HG02852 (cell line): ENCODE data around the gene USP32.
"Not testable (repeated sequence)": the region's sequence is repeated elsewhere in the genome, so short reads cannot be mapped to it uniquely, and the experiment has no call there.

Source experiments
- ATAC-seq: cut with Tn5 transposase; IDR thresholded peaks from one replicate; pipeline ENCODE4 v1.9.1; 2021; ENCODE audit warnings: mild to moderate bottlenecking, moderate library complexity; ENCODE audit not compliant: unreplicated experiment

Gene USP32

GRCh38 chr17:60379461-60379860 is 12.5 kb downstream of the USP32 start:
- ATAC-seq, result not testable (repeated sequence)

- ATAC-seq, result not testable (repeated sequence)
Observed at GRCh38 chr17:60378187-60378586, 13.7 kb downstream of the USP32 start.

DNA sequence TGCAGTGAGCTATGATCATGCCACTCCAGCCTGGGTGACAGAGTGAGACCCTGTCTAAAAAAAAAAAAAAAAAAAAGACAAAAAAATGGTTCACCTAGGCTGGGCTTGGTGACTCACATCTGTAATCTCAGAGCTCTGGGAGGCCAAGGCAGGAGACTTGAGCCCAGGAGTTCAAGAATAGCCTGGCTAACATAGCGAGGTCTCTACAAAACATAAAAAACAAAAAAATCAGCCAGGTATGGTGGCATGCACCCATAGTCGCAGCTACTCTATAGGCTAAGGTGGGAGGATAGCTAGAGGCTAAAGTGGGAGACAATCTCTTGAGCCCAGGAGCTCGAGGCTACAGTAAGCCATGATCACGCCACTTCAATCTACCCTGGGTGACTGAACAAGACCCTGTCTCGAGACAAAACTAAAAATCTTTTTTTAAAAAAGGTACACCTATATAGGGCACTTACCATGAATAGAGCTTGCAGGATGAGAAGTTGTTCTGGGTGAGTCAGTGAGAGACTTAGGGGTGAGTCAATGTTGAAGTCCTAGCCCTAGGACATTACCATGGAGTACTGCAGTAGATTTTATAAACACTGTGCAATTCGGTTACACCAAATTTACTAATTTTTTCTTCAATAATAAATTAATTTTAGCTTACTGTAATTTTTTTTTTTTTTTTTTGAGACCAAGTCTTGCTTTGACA is 19.0 kb downstream of the USP32 start:
- ATAC-seq, result no peak

- no peak for ATAC-seq
Observed at GRCh38 chr17:60371818-60372510, 20.0 kb downstream of the USP32 start.

GRCh38 chr17:60371416-60371815 is 20.5 kb downstream of the USP32 start:
- no peak for ATAC-seq

GRCh38 chr17:60369727-60370126 is 22.2 kb downstream of the USP32 start:
- no peak for ATAC-seq

- no peak for ATAC-seq
Observed at GRCh38 chr17:60363700-60364405, 28.1 kb downstream of the USP32 start.

DNA sequence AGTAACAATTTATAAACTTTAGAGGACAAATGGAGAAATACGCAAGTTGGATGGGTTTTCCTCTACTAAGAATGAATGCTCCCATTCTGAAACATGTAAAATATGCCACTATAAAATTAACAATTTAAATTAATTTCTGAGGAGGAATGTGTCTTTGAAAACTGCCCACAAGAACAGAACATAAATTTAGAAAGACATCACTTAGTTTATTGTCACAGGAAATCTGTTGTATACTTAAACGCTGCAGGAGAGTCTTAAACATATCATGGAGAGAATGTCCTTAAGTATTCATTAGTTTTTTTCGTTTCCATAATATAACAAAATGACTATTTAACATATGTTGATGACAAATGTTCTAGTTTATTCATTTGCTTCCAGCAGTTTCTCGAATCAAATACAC is 29.6 kb downstream of the USP32 start:
- ATAC-seq, result no peak

GRCh38 chr17:60361889-60362288 is 30.0 kb downstream of the USP32 start:
- no peak for ATAC-seq

- ATAC-seq, result no peak
Observed at GRCh38 chr17:60359415-60359814, 32.5 kb downstream of the USP32 start.

DNA sequence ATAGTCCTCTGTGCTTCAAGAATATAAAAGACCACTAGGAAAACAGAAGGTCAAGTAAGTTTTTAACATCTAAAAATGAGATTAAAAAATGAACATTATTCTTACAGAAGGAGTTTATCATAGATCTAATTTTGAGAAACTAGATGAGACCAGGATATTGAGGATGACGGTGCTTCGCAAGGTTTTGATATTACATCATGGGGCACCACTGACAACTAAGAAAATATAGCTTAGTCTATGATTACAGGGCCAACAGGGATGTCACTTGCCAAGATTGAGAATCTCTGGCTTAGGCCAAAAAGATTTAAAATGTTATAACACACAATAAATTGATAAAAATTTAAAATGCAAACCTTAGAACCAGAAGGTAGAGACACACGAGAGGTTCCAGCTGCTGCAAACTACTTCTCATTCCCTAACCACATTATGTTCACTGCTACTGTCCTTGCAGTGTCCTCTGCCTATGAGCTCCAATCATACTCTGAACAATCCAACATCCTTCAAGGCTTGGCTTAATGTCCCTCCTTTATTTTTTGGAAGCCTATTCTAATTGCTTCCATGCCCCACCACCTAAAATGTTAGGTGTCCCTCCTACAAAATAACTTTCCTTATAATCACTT is 33.2 kb downstream of the USP32 start:
- ATAC-seq, result no peak

DNA sequence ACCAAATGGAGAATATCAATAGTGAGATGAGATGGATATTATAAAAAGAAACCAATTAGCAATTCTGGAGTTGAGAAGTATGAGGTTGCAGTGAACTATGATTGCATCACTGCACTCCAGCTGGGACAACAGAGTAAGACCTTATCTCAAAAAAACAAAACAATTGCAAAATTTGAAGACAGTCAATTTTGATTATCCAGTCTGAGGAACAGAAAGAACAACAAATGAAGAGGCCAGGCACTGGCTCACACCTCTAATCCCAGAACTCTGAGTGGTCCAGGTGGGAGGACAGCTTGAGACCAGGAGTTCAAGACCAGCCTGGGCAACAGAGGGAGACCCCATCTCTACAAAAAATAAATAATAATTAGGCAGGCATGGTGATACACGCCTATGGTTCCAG is 35.0 kb downstream of the USP32 start:
- no peak for ATAC-seq

DNA sequence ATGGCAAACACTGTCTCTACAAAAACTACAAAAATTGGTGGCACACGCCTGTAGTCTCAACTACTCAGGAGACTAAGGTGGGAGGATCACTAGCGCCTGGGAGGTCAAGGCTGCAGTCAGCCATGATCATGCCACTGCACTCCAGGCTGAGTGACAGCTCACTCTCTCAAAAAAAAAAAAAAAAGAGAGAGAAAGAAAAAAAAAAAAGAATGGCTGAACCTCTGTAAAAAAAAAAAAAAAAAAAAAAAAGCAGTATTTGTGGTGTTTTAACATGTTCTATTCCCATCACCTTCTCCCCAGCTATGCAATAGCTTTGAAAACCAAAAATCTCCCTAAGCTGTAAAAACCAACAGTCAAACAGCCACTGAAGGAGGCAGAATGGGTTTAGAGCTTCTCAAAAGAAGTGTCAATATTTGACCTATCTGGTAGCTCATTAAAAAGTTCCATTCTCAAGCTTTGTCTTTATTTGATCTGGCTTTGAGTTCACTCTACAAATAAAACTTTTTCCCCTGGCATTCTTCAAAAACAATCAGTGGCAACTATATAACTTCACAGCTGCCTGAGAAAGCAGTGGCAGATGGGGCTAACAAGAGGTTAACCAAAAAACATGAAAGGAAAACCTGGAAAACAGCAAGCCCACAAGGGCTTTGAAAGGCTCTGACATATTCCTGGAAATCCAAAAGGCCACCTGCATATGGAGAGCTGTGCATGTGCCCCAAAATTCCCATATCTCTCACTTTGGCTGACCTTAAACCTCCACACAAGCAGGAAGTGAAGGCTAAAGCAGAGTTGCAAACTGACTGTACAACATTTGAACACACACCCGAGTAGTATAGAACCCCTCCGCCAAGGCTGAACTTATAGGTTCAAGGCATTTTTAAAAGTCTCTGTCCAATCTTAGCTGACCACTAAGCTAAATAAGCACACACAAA is 36.0 kb downstream of the USP32 start:
- ATAC-seq, result no peak

- no peak for ATAC-seq
Observed at GRCh38 chr17:60354223-60354622, 37.7 kb downstream of the USP32 start.

DNA sequence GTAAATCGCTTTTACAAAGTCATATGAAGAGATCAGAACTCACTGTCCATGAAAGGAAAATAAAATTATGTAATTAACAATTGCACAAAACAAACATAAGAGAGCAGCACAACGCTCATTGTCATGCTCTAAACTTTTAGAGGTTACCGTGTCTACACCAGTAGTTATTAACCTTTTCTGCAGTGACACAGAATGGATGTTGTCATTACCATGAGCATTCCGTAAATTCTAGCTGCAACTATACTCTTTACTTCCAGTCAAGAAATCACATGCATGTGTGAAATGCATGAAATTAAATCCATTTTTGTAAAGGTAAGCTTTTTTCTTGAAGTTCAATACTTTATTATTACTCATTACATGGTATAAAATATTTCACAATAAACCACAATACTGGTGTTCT is 38.2 kb downstream of the USP32 start:
- ATAC-seq, result no peak

DNA sequence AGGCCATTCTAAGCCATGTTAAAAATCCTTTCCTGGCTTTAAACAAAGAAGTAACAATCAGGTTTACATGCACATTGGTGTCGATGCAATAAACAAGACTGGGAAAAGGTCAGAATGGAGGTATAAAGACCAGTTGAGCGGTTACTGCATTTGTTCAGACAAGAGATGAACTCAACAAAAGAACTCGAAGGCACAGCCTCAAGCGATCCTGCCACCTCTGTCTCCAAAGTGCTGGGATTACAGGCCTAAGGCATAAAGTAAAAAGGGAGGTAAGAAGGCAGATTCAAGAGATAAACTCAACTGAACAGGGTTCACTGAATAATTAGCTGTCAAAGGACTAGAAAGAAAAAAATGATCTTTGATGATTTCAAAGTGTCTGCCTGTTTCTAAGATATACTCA is 39.4 kb downstream of the USP32 start:
- no peak for ATAC-seq

- ATAC-seq, result no peak
Observed at GRCh38 chr17:60352071-60352470, 39.9 kb downstream of the USP32 start.

DNA sequence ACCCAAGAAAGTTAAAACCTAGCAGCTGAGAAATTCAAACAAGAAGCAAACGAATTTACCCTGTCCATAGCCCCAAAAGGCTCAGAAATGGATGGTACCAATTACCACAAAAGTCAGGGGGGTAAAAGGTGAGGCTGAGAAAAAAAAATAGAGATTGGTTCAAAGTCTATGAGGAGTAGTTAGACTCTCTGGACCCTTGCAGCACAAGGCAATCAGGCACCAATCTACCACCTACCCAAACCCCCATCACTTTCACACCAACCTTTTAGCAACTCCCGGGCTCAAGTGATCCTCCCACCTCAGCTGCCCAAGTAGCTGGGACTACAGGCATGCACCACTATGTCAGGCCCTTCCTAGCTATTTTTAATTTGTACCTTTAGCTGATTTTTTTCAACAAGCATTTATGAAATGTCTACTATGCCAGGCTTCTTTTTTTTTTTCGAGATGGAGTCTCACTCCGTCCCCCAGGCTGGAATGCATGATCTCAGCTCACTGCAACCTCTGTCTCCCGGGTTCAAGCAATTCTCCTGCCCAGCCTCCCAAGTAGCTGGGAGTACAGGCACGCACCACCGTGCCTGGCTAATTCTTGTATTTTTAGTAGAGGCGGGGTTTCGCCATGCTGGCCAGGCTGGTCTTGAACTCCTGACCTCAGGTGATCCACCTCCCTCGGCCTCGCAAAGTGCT is 40.8 kb downstream of the USP32 start:
- ATAC-seq, result no peak

DNA sequence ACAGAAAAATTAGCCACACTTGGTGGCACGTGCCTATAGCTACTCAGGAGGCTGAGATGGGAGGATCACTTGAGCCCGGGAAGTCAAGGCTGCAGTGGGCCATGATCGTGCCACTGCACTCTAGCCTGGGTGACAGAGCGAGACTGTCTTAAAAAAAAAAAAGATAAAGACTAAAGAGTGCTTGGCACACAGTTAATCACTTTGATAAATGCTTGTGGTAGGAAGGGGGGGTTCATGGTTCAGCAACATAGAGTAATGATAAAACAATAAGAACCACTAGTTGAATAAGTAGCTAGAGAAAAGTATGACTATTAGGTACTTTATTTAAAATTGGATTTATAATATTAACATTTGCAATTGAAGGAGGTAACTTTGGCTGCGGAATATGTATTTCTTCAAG is 43.3 kb downstream of the USP32 start:
- no peak for ATAC-seq

DNA sequence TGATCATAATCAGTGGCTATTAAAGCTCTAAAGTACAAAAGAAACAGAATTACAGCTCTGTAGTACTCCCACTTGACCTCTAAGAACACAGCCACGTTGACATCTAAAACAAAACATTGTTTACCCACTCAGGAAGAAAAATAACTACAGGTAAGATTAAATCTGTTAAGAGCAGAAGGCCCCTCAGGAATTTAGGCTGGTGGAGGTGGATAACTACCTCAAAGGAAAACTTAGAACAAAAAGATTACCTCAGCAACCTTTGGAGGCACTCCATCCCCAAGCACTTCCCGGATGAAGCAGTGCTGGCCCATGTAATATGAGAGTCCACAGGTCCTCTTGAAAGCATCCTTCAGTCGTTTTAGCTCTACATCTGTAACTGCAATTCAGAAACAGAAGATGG is 46.7 kb downstream of the USP32 start:
- ATAC-seq, result no peak
